Neural cell (in vitro differentiated cells): ENCODE data around the gene LTK.

ENCODE experiments used
- CTCF ChIP-seq: fragments of 450-650 bp; IDR thresholded peaks from 2 replicates; pipeline ENCODE4 v1.5.1; 2014; ENCODE audit warnings: antibody characterized with exemption, mild to moderate bottlenecking, moderate library complexity; ENCODE audit not compliant: poor library complexity, severe bottlenecking
- EZH2 ChIP-seq: fragments of 200-600, 300-800 bp; shearing (Covaris generic), sonication (generic); IDR thresholded peaks from 2 replicates; pipeline ENCODE4 v1.6.1; 2014; ENCODE audit warnings: antibody characterized with exemption, low read length, borderline replicate concordance, mild to moderate bottlenecking; ENCODE audit not compliant: insufficient read depth, poor library complexity, severe bottlenecking
- POLR2AphosphoS5 ChIP-seq: IDR thresholded peaks from 2 replicates; pipeline ENCODE4 v1.6.1; 2012
- RAD21 ChIP-seq: fragments of 450-650 bp; conservative IDR thresholded peaks from 2 replicates; pipeline ENCODE4 v1.6.1; 2014; ENCODE audit warnings: antibody characterized with exemption, mild to moderate bottlenecking, moderate library complexity
- REST ChIP-seq: IDR thresholded peaks from 2 replicates; pipeline ENCODE4 v1.6.1; 2012; ENCODE audit warnings: borderline replicate concordance
- TAF1 ChIP-seq: IDR thresholded peaks from 2 replicates; pipeline ENCODE4 v1.6.1; 2012; ENCODE audit warnings: low read depth

- no peak for TF ChIP-seq EZH2
- TF ChIP-seq TAF1: no peak
- TF ChIP-seq CTCF: no peak
- no peak for TF ChIP-seq REST
- TF ChIP-seq POLR2AphosphoS5: no peak
- no peak for TF ChIP-seq RAD21
Measured at GRCh38 chr15:41486286-41486685, 27.3 kb downstream of the LTK start.
